ENCODE results near the gene TRAK2. TPM values are rescaled to one million over a fixed set of nuclear protein-coding genes. Genes with fewer than 3 reads are reported as not detected.
"Not testable (repeated sequence)": the region's sequence is repeated elsewhere in the genome, so short reads cannot be mapped to it uniquely, and the experiment has no call there.

The TRAK2 gene
- total RNA-seq, result 10 to 100 TPM; 54.9 to 58.3 TPM

- peaks cover 52% of the 10 kb centered on the region for H3K4me1 Mint-ChIP-seq
- peak; percentile 97 for DNase-seq
- H3K27me3 Mint-ChIP-seq, result no peaks in the 10 kb centered on the region
- H3K4me3 Mint-ChIP-seq, result peak within 1 kb of the TSS; percentile 95
- POLR2A ChIA-PET, result interaction anchor here (0.7 to 1.5 kb wide), 4 partner anchors 18 to 90 kb away, joined by 3 to 4 read pairs (median 3); no protein-coding TSS in a partner anchor
- H3K27ac Mint-ChIP-seq, result peak within 1 kb of the TSS; percentile 98
- H3K9me3 Mint-ChIP-seq, result no peaks in the 10 kb centered on the region
- CTCF ChIA-PET, result interaction anchor here (0.5 to 2.6 kb wide), 16 partner anchors 10 to 1880 kb away, joined by 3 to 17 read pairs (median 5); partner anchors contain the start of gene CLK1
- peaks cover 24% of the 10 kb centered on the region for H3K36me3 Mint-ChIP-seq (ENCODE audit: low read depth)
These were observed at the start of gene TRAK2, which contains the start of gene STRADB for GRCh38 chr2:201451292-201452057. Gene TRAK2 (minus strand): TSS chr2:201451458. CDS start chr2:201420507, 30,951 bp downstream. Gene STRADB (plus strand): TSS chr2:201451740. CDS start chr2:201454841, 3,101 bp downstream.

- Mint-ChIP-seq H3K27me3 (peaks cover 3% of the 10 kb centered on the region), H3K4me1 (no peaks in the 10 kb centered on the region), H3K27ac (no peak overlapping the region), H3K36me3 (ENCODE audit: low read depth) (peaks cover 5% of the 10 kb centered on the region), H3K9me3 (peaks cover 19% of the 10 kb centered on the region), H3K4me3 (no peak overlapping the region)
- POLR2A ChIA-PET, result no interaction called here
- no peak for DNase-seq
- CTCF ChIA-PET, result no interaction called here
These were observed 49.3 kb upstream of the TRAK2 start for GRCh38 chr2:201500534-201500933.

GRCh38 chr2:201496785-201497184, 45.5 kb upstream of the TRAK2 start:
- DNase-seq, result no peak
- H3K4me1 Mint-ChIP-seq, result no peaks in the 10 kb centered on the region
- H3K27me3 Mint-ChIP-seq, result peaks cover 17% of the 10 kb centered on the region
- peaks cover 1% of the 10 kb centered on the region for H3K36me3 Mint-ChIP-seq (ENCODE audit: low read depth)
- H3K27ac Mint-ChIP-seq, result no peak overlapping the region
- ChIA-PET POLR2A (no interaction called here), CTCF (no interaction called here)
- H3K9me3 Mint-ChIP-seq, result peaks cover under 1% of the 10 kb centered on the region
- H3K4me3 Mint-ChIP-seq, result no peak overlapping the region

GRCh38 chr2:201490291-201490690, 39.0 kb upstream of the TRAK2 start:
- Mint-ChIP-seq H3K27me3 (peaks cover 21% of the 10 kb centered on the region), H3K4me1 (no peaks in the 10 kb centered on the region), H3K4me3 (no peak overlapping the region), H3K9me3 (no peaks in the 10 kb centered on the region), H3K36me3 (ENCODE audit: low read depth) (no peaks in the 10 kb centered on the region), H3K27ac (no peak overlapping the region)
- CTCF ChIA-PET, result no interaction called here
- no peak for DNase-seq
- POLR2A ChIA-PET, result no interaction called here

GRCh38 chr2:201484805-201485204, 33.5 kb upstream of the TRAK2 start:
- H3K9me3 Mint-ChIP-seq, result no peaks in the 10 kb centered on the region
- H3K4me3 Mint-ChIP-seq, result no peak overlapping the region
- no peaks in the 10 kb centered on the region for H3K4me1 Mint-ChIP-seq
- H3K27ac Mint-ChIP-seq, result no peak overlapping the region
- ChIA-PET CTCF (no interaction called here), POLR2A (no interaction called here)
- no peaks in the 10 kb centered on the region for H3K27me3 Mint-ChIP-seq
- H3K36me3 Mint-ChIP-seq (ENCODE audit: low read depth), result peaks cover 5% of the 10 kb centered on the region
- no peak for DNase-seq

- H3K27me3 Mint-ChIP-seq; H3K4me1 Mint-ChIP-seq; DNase-seq; CTCF ChIA-PET; H3K36me3 Mint-ChIP-seq (ENCODE audit: low read depth); H3K27ac Mint-ChIP-seq; POLR2A ChIA-PET; H3K4me3 Mint-ChIP-seq; H3K9me3 Mint-ChIP-seq: not testable (repeated sequence)
These were observed 32.5 kb upstream of the TRAK2 start for GRCh38 chr2:201483758-201484157.

GRCh38 chr2:201483342-201483741, 32.1 kb upstream of the TRAK2 start:
- Mint-ChIP-seq H3K4me3 (no peak overlapping the region), H3K9me3 (no peaks in the 10 kb centered on the region), H3K4me1 (no peaks in the 10 kb centered on the region), H3K27ac (no peak overlapping the region), H3K27me3 (no peaks in the 10 kb centered on the region), H3K36me3 (ENCODE audit: low read depth) (peaks cover 8% of the 10 kb centered on the region)
- ChIA-PET POLR2A (no interaction called here), CTCF (no interaction called here)
- DNase-seq, result no peak

- Mint-ChIP-seq H3K4me1 (no peaks in the 10 kb centered on the region), H3K36me3 (ENCODE audit: low read depth) (peaks cover 11% of the 10 kb centered on the region), H3K27ac (no peak overlapping the region), H3K4me3 (no peak overlapping the region), H3K27me3 (no peaks in the 10 kb centered on the region), H3K9me3 (no peaks in the 10 kb centered on the region)
- CTCF ChIA-PET, result no interaction called here
- no peak for DNase-seq
- POLR2A ChIA-PET, result no interaction called here
These were observed 31.3 kb upstream of the TRAK2 start for GRCh38 chr2:201482543-201482942.

GRCh38 chr2:201472411-201472810, 21.2 kb upstream of the TRAK2 start:
- ChIA-PET POLR2A (no interaction called here), CTCF (interaction anchor here (0.6 kb wide), 1 partner anchor 1754 kb away, joined by 8 read pairs; no protein-coding TSS in a partner anchor)
- Mint-ChIP-seq H3K4me3 (no peak overlapping the region), H3K27ac (no peak overlapping the region), H3K9me3 (no peaks in the 10 kb centered on the region), H3K27me3 (no peaks in the 10 kb centered on the region), H3K4me1 (peaks cover 3% of the 10 kb centered on the region), H3K36me3 (ENCODE audit: low read depth) (peaks cover 44% of the 10 kb centered on the region)
- no peak for DNase-seq

GRCh38 chr2:201471732-201472393, 20.6 kb upstream of the TRAK2 start:
- no peak overlapping the region for H3K27ac Mint-ChIP-seq
- H3K36me3 Mint-ChIP-seq (ENCODE audit: low read depth), result peaks cover 49% of the 10 kb centered on the region
- ChIA-PET POLR2A (no interaction called here), CTCF (interaction anchor here (0.6 kb wide), 1 partner anchor 1754 kb away, joined by 8 read pairs; no protein-coding TSS in a partner anchor)
- H3K4me1 Mint-ChIP-seq, result peaks cover 3% of the 10 kb centered on the region
- DNase-seq, result no peak
- no peaks in the 10 kb centered on the region for H3K27me3 Mint-ChIP-seq
- no peaks in the 10 kb centered on the region for H3K9me3 Mint-ChIP-seq
- H3K4me3 Mint-ChIP-seq, result no peak overlapping the region

- H3K9me3 Mint-ChIP-seq, result no peaks in the 10 kb centered on the region
- POLR2A ChIA-PET, result no interaction called here
- DNase-seq, result no peak
- CTCF ChIA-PET, result interaction anchor here (3.1 kb wide), 1 partner anchor 19 kb away, joined by 8 read pairs; the partner anchor contains the start of genes STRADB and TRAK2
- peaks cover 3% of the 10 kb centered on the region for H3K4me1 Mint-ChIP-seq
- no peak overlapping the region for H3K27ac Mint-ChIP-seq
- no peak overlapping the region for H3K4me3 Mint-ChIP-seq
- H3K27me3 Mint-ChIP-seq, result no peaks in the 10 kb centered on the region
- peaks cover 50% of the 10 kb centered on the region for H3K36me3 Mint-ChIP-seq (ENCODE audit: low read depth)
These were observed 19.8 kb upstream of the TRAK2 start for GRCh38 chr2:201470821-201471731.

- Mint-ChIP-seq H3K4me1 (peaks cover 3% of the 10 kb centered on the region), H3K36me3 (ENCODE audit: low read depth) (peaks cover 41% of the 10 kb centered on the region), H3K9me3 (no peaks in the 10 kb centered on the region), H3K27me3 (no peaks in the 10 kb centered on the region), H3K4me3 (no peak overlapping the region), H3K27ac (no peak overlapping the region)
- ChIA-PET POLR2A (interaction anchor here (0.7 kb wide), 1 partner anchor 234 kb away, joined by 4 read pairs; no protein-coding TSS in a partner anchor), CTCF (interaction anchor here (0.9 kb wide), 1 partner anchor 16 kb away, joined by 3 read pairs; the partner anchor contains the start of genes STRADB and TRAK2)
- no peak for DNase-seq
These were observed 16.4 kb upstream of the TRAK2 start for GRCh38 chr2:201467666-201468065.
